ENCODE results near the gene EID2B.

EID2B gene

GRCh38 chr19:39497996-39498797 is 34.5 kb downstream of the EID2B start:
- DNase-seq = no peak

- peak; percentile 53 for DNase-seq
Measured at GRCh38 chr19:39497701-39497995, 35.0 kb downstream of the EID2B start.

- DNase-seq = no peak
Measured at GRCh38 chr19:39496063-39496462, 36.6 kb downstream of the EID2B start.

GRCh38 chr19:39494661-39495060 is 38.0 kb downstream of the EID2B start:
- DNase-seq = no peak

- no peak for DNase-seq
Measured at GRCh38 chr19:39492788-39493187, 39.9 kb downstream of the EID2B start.

- no peak for DNase-seq
Measured at GRCh38 chr19:39492225-39492624, 40.4 kb downstream of the EID2B start.

GRCh38 chr19:39489756-39490155 is 42.9 kb downstream of the EID2B start:
- DNase-seq = no peak

- no peak for DNase-seq
Measured at GRCh38 chr19:39483141-39483540, 49.5 kb downstream of the EID2B start.

- DNase-seq = no peak
Measured at GRCh38 chr19:39481676-39482075, 51.0 kb downstream of the EID2B start.

- DNase-seq = no peak
Measured at GRCh38 chr19:39481229-39481545, 51.5 kb downstream of the EID2B start.
